AG10803 (cell line): ENCODE measurements around the gene OTOGL.

Experiments used
- DNase-seq: peaks from one replicate; pipeline ENCODE4 v3.0.0; 2010; ENCODE audit warnings: low read depth
- H3K4me3 ChIP-seq: 2 replicates; pipeline ENCODE4 v1.5.1; 2011; ENCODE audit warnings: mild to moderate bottlenecking, low read length, control low read depth
- CTCF ChIP-seq: conservative IDR thresholded peaks from 2 replicates; pipeline ENCODE4 v1.5.1; 2011; ENCODE audit warnings: mild to moderate bottlenecking, low read length, control low read depth, inconsistent platforms

OTOGL gene, protein sequence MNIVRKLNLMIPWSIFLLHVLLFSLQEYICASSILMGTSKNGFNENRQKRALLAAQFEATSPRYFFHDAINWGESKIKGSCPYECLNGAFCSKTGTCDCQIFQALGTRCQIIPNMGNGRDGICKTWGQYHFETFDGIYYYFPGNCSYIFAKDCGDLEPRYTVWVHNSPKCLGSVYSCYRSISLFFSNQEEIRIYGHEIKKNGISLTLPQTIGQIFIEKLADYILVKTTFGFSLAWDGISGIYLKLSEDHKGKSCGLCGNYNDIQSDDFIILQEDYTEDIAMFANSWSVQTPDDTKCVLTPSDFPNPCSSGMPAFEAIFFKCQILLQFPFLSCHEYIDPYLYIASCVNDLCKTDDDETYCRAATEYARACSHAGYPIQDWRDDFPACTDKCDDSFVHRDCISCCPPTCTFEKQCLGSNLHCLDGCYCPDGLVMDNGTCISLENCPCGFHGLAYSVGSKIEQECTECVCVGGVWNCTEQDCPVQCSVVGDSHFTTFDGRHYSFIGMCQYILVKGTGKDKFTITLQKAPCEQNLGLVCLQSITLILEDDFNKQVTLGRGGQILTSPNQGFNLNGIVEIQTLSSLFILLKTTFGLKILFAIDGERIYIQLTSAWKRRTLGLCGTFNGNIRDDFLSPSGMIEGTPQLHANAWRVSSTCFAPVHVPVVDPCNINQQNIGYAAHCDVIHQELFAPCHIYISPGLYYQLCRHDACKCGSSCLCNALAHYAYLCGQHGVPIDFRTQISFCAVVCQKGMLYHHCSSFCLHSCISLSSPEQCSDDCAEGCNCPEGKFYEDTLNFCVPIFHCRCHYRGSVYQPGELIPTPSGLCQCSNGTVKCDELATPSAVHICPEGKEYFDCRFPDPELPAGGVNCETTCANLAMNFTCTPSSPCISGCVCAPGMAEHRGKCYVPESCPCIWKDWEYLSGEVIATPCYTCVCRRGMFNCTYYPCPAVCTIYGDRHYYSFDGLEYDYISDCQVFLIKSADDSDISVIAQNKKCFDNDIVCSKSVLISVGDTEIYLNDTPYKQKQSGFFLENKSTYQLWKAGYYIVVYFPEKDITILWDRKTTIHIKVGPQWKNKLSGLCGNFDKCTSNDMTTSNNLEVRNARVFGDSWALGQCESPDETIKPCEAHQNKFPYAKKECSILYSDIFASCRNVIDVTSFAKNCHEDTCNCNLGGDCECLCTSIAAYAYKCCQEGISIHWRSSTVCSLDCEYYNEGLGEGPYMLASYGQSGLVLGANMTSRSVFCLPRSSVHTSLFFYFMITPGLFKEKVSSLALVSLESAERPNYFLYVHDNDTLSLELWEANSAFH (N-terminal part only)

GRCh38 chr12:80099259-80099658 lies at the start of gene OTOGL:
Gene OTOGL (plus strand): TSS chr12:80099537. CDS start chr12:80209432, 109,895 bp downstream.
- TF ChIP-seq CTCF, result no peak
- peak; percentile 4 for DNase-seq
- H3K4me3 ChIP-seq, result no peak within 1 kb of the TSS

- no peak for TF ChIP-seq CTCF
- H3K4me3 ChIP-seq, result no peak overlapping the region
- no peak for DNase-seq
Measured at GRCh38 chr12:80050236-80050635, 49.1 kb upstream of the OTOGL start.

DNA sequence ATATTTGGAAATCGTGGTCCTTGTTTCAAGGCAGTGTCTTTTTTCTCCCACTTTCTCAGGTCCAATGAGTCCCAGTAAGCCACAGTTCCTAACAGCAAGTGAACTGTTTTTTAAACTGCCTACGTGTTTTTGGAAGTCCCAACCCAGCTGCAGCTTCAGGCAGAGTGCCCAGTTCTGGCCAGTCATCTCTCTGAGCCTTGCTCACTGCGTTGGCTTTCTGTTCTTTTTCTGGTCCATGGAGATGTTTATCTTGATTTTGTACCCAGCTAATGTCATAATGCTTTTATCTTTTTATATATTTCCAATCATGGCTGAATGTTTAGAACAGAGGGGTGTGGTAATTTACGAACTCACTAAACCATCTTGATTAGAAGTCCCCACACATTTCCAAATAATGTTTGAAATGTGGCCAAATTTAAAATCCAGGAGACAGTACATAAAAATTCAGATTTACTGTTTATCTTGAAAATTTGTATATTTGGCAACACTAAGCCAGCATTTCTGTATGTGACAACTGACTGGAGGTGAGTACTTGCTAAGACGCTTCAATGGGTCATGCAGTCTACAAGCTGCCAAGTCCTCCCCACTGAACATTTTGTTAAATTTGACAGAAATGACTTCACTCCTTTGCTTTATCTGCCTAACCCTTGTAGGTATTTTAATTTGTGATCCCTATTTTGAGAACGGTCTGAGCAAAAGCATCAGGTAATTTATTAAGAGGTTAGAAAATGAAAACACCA lies 46.1 kb upstream of the OTOGL start:
- H3K4me3 ChIP-seq, result no peak overlapping the region
- DNase-seq, result peak; percentile 89
- no peak for TF ChIP-seq CTCF

GRCh38 chr12:80056232-80056631 lies 43.1 kb upstream of the OTOGL start:
- H3K4me3 ChIP-seq, result no peak overlapping the region
- DNase-seq, result no peak
- TF ChIP-seq CTCF, result no peak

GRCh38 chr12:80056845-80057244 lies 42.5 kb upstream of the OTOGL start:
- H3K4me3 ChIP-seq, result no peak overlapping the region
- no peak for TF ChIP-seq CTCF
- no peak for DNase-seq

- TF ChIP-seq CTCF, result no peak
- DNase-seq, result no peak
- H3K4me3 ChIP-seq, result no peak overlapping the region
Measured at GRCh38 chr12:80058586-80058985, 40.8 kb upstream of the OTOGL start.
